GM18907 (cell line): ENCODE results near the gene B3GNT3.
"Not testable (repeated sequence)": the region's sequence is repeated elsewhere in the genome, so short reads cannot be mapped to it uniquely, and the experiment has no call there.

ENCODE experiments used
- ATAC-seq: cut with Tn5 transposase; IDR thresholded peaks from one replicate; pipeline ENCODE4 v1.9.1; 2021; ENCODE audit warnings: mild to moderate bottlenecking, moderate library complexity; ENCODE audit not compliant: unreplicated experiment

B3GNT3 gene

DNA sequence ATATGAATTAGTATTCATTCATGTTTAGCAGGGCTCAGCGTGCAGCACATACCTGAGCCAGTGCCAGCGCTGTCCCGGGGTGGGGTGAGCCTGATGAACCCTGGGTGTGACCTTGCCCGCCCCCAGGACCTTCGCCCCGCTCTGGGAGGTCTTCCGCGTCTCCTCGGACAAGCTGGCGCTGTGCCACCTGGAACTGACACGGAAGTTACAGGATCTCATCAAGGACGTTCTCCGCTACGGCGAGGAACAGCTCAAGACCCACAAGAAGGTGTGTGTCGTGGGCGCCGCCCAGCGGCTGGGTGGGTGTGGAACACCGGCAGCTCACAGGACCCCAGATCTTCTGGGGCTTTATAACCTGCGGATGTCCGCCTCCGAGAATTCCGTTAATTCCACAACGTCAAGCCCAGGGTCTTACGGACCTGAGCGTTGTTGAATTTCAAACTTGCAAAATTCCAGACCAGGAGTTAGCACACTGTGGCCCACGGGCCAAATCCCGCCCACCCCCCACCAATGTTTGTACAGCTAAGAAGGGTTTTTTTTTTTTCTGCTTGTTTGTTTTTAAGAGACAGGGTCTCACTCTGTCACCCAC, 28.3 kb upstream of the B3GNT3 start:
- ATAC-seq, result no peak

DNA sequence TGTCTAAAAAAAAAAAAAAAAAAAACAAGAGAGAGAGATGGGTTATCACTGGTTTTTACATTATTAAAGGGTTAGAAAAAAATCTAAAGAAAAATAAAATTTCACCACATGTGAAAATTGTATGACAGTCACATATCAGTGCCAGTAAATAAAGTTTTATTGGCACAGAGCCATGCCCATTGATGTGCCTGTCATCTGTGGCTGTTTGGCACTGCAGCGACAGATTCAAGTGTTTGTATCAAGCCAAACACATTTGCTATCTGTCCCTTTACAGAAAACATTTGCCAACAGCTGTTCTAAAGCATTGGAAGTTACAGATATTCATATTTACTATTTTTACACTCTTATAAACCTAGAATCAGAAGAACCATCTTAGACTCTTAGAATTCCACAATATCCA, 27.4 kb upstream of the B3GNT3 start:
- ATAC-seq, result no peak

GRCh38 chr19:17770613-17771012, 24.3 kb upstream of the B3GNT3 start:
- no peak for ATAC-seq

DNA sequence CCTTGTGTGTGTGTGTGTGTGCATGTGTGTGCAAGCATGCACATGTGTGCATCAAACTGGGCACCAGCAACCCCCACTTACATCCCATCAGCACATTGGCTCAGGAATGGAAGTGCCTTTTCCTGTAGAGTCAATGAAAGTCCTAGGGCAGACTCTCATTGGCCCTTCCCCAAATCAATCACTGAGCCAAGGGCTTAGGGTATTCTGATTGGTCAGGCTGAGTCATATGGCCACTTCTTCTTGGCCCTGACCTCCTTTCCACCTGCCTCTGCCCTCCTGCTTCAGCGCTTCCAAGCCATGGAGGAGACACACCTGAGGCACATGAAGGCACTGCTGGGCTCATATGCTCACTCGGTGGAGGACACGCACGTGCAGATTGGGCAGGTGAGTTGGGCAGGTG, 22.8 kb upstream of the B3GNT3 start:
- no peak for ATAC-seq

GRCh38 chr19:17775245-17775927, 19.6 kb upstream of the B3GNT3 start:
- no peak for ATAC-seq

GRCh38 chr19:17775991-17776803, 18.7 kb upstream of the B3GNT3 start:
- ATAC-seq, result peak; percentile 68

GRCh38 chr19:17777840-17778239, 17.1 kb upstream of the B3GNT3 start:
- ATAC-seq, result not testable (repeated sequence)

- no peak for ATAC-seq
These were observed 16.5 kb upstream of the B3GNT3 start for GRCh38 chr19:17778251-17778967.

GRCh38 chr19:17778968-17779929, 15.7 kb upstream of the B3GNT3 start:
- ATAC-seq, result no peak

DNA sequence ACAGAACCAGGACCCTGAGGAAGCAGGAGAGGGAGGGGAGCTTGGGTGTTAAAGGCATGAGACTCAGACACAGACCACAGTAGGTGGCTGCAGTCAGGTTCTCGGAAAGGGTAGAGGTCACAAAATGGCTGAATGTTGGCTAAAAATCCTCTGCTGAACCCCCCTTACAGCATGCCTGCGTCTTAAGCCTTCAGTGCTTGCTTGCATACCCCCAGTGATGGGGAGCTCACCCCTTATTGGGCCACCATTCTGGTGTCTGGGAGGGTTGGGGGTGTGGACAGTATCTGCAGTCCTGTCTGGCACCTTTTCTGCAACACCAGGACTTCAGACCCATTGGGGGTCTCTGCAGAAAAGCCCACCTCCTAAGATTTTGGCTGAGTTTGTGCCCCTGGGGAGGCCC, 14.2 kb upstream of the B3GNT3 start:
- no peak for ATAC-seq

- ATAC-seq, result not testable (repeated sequence)
These were observed 11.2 kb upstream of the B3GNT3 start for GRCh38 chr19:17783721-17784120.

- no peak for ATAC-seq
These were observed 10.5 kb upstream of the B3GNT3 start for GRCh38 chr19:17784201-17785008.

DNA sequence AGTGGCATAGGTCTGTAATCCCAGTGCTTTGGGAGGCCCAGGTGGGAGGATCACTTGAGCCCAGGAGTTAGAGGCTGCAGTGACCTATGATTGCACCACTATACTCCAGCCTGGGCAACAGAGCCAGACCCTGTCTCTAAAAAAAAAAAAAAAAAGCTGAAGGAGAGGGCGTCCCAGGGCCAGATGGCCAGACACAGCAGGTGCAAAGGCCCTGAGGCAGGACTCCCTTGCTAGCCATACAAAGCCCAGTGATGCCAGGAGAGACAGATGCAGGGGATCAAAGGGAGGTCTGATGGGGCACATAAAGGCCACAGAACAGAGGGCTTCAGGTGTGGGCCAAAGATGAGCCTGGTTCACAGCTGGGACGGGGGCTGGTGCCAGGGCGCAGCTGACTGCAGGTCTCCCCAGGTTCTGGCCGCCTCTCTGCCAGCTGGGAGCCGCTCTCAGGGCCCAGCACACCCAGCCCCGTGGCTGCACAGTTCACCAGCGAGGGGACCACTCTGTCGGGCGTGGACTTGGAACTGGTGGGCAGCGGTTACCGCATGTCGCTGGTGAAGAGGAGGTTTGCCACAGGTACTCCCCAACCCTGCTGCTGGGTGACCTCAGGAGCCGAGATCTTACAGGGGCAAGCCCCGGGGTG, 7.5 kb upstream of the B3GNT3 start:
- no peak for ATAC-seq

DNA sequence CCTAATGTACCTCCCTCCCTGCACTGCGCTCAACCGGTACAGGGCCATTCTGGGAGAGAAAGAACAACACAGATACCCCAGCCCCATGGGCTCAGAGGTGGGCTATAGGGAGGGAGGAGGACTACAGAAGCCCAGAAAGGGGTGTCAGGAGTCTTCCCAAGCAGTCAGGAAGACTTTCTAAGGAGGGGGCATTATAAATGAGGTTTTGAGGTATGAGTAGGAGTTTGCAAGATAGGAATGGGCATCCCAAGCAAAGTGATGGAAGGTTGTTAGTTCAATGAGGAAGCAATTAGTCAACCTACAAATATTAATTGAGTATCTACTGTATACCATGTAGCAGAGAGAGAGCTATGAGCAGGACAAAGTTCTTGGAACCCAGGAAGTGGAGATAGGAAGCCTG, 6.3 kb upstream of the B3GNT3 start:
- ATAC-seq, result no peak

DNA sequence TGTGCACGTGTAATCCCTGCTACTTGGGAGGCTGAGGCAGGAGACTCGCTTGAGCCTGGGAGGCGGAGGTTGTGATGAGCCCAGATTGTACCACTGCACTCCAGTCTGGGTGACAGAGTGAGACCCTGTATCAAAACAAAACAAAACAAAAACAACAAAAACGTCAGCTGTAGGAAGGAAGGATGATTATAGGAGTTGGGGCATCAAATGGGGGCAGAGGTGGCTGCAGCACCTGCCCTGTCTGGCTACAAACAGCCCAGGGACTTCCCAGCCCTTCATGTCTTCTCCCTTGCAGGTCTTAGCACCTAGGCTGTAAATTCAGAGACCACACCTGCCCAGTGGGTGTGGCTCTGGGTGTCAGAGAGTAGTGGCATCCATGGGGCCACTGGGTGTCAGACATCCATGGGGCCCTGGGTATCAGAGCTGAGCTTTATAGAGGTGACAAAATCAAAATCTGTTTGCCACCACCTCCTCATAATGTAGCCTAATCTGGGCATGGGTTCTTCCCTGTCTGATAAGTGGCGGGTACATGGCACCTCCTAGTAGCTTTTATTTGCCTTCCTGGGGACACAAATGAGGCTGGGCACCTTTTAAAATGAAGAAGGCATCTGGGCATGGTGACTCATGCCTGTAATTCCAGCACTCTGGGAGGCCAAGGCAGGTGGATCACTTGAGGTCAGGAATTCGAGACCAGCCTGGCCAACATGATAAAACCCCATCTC, 4.7 kb upstream of the B3GNT3 start:
- no peak for ATAC-seq

- ATAC-seq, result no peak
These were observed 567 bp upstream of the B3GNT3 start for GRCh38 chr19:17794412-17794730.

DNA sequence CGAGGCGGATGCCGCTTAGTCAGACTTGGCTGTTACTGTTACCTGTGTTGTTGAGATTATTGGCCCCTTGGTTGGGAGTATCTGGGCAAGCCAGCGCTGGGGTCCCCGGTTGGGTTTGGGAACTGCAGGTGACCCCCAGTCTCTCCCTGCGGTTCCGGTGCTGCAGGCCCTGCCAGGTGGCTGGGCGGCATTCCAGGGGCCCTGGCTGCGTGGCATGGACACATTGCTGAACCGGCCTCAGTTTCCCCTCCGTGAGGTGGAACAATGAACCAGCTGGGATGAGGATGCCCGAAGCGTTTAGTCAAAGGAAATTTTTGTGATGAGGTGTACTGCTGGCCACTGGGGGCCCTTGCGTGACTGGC, 538 bp downstream of the B3GNT3 start:
- ATAC-seq, result no peak

GRCh38 chr19:17796013-17796837, 1.3 kb downstream of the B3GNT3 start:
- no peak for ATAC-seq
